GM10266 (cell line): ENCODE data around the gene DNAJC16.

Experiments used
- DNase-seq: peaks from one replicate; pipeline ENCODE4 v3.0.0; 2012; ENCODE audit errors: extremely low spot score
- CTCF ChIP-seq: IDR thresholded peaks from 2 replicates; pipeline ENCODE4 v1.5.1; 2012; ENCODE audit warnings: mild to moderate bottlenecking, low read depth; ENCODE audit not compliant: control insufficient read depth, insufficient read depth; ENCODE audit errors: missing control alignments

Gene DNAJC16

GRCh38 chr1:15624133-15624714 lies 97.6 kb downstream of the DNAJC16 start:
- no peak for DNase-seq
- no peak for TF ChIP-seq CTCF

GRCh38 chr1:15625056-15625917 lies 98.6 kb downstream of the DNAJC16 start:
- DNase-seq, result no peak
- TF ChIP-seq CTCF, result no peak
